Left colon (tissue), 2 donors: ENCODE measurements around the gene ICA1. TPM values are rescaled to one million over a fixed set of nuclear protein-coding genes. Genes with fewer than 3 reads are reported as not detected.

Experiments
- ATAC-seq: fragments of 200-7000 bp; cut with Tn5 transposase; one replicate; pipeline ENCODE4 v1.9.1; 2020; ENCODE audit warnings: mild to moderate bottlenecking, moderate library complexity
- DNase-seq, 2 donors: peaks; one replicate each; pipeline ENCODE4 v3.0.0-alpha.2; 2020
- intact Hi-C, 2 donors: fragments of 100-400 bp; cut with DNase I in 1 of 2; cut with micrococcal nuclease in 1 of 2; formaldehyde crosslinking; loops; one replicate each; pipeline versions ENCODE4 v1.11.2 to v1.14.0; 2022; cut with DNase I, micrococcal nuclease
- total RNA-seq, 2 donors: library from RNA; stranded (reverse); fragmentation: NEBNext Ultra II Directional; extraction: Animal tissue kit (Norgen Biotek cat#: 25700); gene quantifications; one replicate each; pipeline ENCODE4 v1.2.1, GENCODE V29; 2021
- donor health status: DM: no; HTN: no; CAD: no.
- donor health status: DM: yes; HTN: yes; CAD: no.

ICA1 gene
- total RNA-seq, 2 donors from 2014 or later = 34.2 to 66.1 TPM

DNA sequence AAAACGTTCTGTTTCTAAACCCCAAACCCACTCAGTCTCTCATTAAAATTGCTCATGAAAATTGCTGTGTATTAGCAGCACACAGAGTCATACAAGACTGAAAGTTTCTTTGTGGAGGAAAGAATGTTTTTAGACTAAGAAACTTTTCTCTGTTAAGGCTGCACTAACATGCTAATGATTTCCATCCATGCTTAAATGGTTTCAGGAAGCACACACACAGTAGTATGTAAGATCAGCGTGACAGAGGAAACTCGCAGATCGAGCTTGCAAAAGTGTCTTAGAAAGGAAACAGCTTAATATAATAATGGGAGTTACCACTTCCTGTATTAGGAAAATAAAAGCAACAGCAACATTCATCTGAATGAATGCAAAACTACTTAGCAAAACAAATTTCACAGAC lies 112.7 kb downstream of the ICA1 start:
- DNase-seq (no peak), ATAC-seq (no peak)
- intact Hi-C loops = no loop called here

DNA sequence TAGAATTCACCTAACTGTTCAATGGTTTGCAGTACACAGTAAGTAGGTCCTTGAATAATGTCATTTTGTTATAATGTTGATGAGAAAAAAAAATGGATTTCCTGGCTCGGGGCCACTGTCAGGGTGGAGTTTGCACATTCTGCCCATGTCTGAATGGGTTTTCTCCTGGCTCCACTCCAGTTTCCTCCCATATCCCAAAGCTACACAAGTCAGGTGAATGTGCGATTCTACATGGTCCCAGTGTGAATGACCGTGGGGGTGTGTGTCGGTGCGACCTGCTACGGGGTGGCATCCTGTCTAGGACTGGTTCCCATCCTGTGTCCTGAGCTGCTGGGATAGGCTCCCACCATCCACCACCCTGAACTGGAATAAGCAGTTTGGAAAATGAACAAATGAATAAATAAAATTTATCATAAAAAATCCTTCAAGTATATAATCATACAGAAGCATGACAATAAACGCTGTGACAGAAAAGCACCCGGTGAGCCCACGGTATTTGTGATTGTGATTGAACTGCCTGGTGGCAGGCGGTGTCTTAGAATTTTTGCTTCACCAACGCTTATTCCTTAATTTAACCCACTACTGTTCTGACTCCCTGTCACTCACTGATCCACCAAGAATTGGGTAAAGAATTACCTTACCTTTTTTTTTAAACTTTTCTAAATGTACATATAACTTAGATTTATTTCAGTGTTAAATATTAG lies 114.1 kb downstream of the ICA1 start:
- ATAC-seq = no peak
- intact Hi-C loops = no loop called here
- DNase-seq = no peak

DNA sequence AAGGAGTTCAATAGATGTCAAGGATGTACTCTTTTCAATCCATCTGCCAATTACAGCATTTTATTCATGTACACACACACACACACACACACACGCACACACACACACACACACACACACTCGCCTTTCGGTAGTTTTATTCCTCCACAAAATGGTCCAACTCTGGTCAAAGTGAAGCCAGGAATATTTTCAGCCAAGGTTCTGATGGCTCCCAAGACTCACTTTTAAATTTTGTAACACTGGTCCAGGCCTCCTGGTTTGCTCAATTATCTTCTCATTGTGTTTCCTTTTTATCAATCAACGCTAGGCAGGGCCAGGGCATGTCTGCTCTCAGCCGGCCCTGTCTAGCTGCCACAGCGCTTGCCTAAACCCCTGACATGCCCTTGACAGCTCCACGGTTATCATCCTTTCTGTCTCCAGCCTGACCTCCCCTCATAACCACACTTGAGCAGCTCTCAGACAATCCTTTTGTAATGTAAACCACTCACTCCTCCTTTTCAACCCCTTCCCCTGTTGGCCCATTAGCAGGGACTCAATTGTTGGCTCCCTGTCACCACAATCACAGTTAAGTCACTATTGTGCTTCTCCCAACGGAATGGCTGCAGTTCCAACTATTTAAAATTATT lies 115.1 kb downstream of the ICA1 start:
- no peak for ATAC-seq
- intact Hi-C loops = no loop called here
- no peak for DNase-seq

DNA sequence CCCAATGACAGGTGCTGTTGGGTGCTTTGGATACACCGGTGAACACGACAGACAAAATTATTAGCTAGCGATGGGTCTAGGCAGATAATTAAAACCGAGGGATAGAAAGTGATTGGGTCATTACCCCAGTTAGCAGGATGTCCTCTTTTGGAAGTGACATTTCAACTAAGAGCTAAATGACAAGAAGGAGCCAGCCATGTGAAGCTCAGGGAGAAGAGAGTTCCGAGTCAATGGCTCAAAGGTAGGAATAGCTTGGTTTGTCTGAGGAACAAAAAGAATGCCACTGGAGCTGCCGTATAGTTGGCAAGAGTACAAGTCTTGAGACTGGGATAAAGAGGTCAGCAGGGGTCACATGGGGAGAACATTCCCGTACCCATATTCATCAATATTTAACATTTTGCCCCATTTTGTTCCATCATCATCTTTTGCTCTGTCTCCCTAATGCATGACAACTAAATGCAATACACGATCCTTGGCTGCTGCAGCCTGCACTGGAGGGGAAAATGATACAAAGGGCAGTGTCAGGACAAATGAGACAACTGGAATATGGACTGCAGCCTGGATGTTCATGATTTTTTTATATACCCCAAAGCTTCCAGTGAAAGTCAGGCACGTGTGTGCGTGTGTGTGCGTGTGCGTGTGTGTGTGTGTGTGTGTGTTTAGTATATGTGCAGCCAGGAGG lies 115.7 kb downstream of the ICA1 start:
- DNase-seq (no peak), ATAC-seq (no peak)
- intact Hi-C loops = no loop called here

DNA sequence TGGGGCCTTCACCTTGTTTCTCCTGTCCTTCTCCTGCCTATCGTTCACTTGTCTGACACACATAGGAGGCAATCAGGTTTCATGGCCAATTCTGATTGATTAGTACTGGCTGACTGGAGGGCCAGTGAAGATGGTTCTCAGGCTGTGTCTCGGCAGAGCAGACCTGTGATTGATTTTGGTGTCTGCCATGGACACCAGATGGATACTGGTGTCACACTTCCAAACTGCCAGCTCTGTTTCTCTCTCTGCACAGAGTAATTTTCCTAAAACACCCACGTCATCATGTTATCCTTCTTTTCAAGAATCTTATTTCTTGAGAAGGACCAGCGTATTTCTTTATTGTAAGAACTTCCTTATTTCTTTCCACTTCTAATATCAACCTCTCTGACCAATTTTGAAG lies 117.1 kb downstream of the ICA1 start:
- DNase-seq (no peak), ATAC-seq (no peak)
- intact Hi-C loops = no loop called here

DNA sequence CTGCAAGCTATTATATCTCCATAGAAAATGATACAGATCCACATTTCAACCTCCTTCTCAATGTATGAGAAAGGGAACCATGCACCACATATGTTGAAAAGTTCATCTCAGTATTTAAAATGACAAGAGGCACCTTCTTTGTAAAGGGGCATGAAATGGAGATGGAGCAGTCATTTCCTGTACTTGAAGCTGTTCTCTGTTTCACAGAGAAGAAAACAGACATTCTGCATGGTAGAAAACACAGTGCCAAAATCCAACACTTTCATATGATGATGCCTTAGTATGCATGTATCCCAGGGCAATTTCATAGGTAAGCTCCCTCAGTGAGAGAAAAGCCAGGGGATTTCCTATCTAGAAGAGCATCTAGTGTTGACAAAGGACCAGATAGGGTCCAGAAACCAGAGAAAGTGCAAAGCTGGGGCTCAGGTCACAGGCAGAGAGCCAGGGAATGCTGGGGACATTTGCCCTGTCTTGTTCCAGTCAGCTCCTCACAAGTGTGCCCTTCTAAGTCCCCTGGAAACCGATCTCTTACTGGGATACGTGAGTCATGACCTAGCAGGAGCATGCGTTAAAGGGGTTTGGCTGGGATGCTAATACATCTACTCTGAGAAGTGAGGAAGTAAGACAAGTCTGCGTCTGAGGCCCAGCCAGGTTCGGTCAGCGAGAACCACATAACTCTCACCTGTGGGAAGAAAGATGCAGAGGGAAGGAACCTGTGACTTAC lies 118.7 kb downstream of the ICA1 start:
- DNase-seq (no peak), ATAC-seq (no peak)
- intact Hi-C loops = no loop called here

DNA sequence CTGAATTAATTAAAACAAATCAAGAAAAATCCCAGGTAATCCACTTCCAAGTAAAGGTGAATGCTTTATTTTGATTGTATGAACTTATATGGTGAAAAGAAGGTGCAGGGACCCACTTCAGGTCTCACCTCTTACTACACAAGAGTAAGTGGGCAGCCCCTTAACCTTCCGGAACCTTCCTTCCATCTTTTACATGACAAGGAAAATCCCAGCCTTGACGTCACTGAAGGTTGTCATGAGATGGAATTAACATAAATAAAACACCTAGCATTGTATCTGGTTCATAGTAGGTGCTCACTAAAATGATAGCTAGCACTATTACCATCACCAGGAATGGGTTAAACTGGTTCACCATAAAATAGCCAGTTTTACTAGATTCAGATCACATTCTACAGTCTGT lies 119.5 kb downstream of the ICA1 start:
- ATAC-seq = no peak
- intact Hi-C loops = no loop called here
- DNase-seq = no peak

DNA sequence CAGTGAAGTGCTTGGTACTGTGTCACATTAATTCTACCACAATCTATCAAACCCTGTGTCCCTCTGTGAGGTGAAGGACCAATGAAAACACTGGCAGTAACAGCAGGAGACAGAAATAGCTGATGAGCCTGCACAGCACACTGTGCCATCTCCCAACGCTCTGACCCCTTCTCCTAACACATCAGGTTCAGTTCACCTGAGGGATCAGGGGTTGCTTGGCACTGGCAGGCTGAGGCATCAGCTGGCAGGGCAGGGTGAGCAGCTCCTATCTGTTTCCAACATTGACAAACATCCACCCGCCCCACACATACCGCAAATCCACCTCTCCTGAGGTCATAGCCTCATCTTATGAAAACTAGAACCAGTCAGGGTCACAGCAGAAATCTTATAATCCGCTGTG lies 120.9 kb downstream of the ICA1 start:
- intact Hi-C loops = no loop called here
- DNase-seq (no peak), ATAC-seq (no peak)

DNA sequence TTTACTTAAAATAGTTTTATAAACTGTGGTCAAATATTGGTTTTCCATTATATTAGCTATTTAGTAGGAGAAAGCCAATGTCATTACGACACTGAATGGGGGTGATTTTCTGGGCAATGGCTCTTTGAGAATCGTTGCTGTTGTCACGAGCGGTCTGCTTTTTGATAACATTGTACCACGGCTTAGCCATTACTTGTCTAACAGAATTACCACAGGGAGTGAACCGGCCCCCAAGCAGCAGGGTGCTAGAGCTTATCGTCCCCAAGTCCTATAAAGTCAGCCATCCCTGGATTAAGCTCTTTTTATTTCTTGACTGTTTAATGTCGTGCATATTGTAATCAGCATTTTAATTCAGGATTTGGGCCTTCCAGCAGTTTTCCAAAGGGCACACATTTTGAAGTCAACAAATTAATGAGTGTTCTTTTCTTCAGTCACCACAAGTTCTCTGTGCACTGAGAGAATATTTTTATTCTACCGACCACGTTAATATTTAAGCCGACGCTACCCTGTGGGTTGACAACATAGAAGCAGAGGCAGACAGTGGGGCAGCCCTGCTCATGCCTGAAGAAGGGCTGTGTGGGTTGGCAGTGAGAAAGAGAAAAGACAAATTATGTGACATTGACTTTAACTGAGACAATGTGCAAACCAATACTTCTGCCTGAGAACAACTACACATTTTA lies 125.8 kb downstream of the ICA1 start:
- intact Hi-C loops = no loop called here
- no peak for ATAC-seq
- DNase-seq = no peak

DNA sequence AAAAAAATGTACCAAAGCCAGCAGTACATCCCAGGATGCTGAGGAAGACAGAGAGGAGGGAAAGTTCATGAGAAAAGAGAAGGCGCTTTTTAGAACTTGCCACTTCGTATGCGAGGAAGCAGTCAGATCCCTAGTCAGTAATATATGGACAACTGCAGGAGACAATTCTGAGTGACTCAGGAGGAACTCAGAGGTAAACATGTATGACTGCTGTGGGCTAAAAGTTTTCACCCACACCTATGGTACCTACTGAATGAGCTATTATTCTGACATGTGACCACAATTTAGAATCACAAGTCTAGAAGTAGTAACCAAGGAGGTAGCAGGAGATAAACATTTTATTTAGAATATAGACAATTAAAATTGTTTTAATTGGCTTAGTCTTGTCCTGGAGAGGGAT lies 126.5 kb downstream of the ICA1 start:
- intact Hi-C loops = no loop called here
- DNase-seq (no peak), ATAC-seq (no peak)

DNA sequence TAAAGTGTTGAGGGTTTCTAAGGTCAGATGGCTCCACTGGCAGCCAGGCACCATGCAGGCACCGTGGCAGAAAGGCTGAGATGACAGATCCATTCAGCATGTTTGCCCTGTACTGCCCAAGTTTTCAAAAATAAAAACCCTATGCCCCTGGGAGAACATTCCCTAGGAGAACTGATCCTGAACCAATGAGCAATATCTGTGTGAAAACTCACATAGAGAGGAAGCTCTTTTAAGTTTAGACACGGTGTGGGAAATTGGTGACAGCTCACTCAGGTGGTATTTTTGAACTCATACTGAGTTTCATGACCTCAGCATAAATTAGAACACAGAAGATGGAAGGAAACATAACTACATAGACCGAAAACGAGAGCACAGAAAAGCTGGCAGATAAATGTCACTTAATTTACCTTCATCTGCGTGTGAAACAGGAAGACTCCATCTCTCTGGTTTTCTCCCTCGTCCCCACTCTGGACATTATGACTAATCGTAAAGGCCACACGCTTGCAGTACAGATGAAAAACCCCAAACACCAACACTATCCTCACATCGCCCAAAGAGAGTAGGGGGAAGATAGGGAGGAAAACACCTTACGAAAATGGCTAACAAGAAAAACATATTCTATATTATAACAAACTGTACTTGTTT lies 127.8 kb downstream of the ICA1 start:
- ATAC-seq (no peak), DNase-seq (no peak)
- intact Hi-C loops = no loop called here

DNA sequence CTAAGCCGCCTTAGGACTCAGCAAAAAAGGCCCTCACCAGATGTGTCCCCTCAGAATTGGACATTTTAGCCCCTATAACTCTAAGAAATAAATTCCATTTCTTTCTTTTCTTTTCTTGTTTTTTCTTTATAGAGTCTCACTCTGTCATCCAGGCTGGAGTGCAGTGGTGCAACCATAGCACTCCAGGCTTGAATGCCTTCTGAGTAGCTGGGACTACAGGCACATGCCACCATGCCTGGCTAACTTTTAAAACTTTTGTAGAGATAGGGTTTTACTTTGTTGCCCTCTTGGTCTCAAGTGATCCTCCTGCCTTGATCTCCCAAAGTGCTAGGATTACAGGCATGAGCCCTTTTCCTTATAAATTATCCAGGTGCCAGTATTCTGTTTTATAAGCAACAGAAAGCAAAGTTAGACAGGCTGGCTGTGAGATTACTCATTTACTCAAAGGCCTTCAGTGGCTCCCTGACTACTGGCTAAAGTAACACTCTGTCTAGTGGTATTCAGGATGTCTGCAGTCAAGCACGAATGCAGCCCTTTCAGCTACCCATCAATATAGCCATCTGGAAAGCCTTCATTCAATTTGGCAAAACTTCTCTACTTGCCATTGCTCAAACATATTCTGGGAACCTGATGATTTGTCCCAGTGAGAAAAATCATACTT lies 128.6 kb downstream of the ICA1 start:
- no peak for DNase-seq
- intact Hi-C loops = no loop called here
- ATAC-seq = no peak

DNA sequence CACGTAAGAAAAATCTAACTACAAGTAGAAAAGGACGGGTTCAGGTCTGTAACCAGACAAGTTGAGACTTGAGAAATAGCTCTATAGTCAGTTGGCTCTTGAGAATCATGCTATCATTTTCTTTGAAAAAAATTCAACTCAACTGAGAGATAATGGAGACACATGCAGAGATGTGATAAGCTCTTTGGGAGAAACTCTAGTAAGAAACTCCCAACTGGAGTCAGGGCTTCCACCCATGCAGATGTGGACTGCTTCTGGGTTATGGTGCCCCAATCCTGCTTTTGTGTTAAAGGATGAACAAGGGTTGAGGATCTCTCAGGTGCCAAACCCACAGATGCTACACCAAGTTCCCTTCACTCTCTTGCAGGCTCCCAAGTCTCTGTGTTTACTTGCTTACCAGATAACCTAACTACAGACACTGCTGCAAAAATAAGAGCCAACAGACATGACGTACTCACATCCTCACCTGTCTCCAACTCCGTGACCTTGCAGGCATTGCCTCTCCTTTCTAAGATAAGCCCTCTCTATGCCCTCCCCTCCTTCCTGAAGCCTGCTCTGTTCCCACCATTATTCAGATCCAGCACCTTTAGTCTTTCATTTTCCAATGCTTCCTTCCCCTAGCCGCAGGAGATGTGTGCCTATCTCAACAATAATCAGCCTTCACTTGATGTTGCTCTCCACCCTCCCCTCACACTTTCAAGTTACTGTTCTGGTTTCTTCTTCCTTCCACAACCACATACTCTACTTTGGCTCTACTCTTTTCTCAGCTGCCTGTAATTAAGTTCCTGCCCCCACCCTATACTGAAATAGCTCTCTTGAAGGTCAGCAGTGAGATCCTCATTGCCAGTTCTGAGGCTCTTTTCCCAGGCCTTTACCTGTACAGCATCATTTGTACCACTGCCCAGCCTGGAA lies 130.0 kb downstream of the ICA1 start:
- ATAC-seq = peak; percentile 26

DNA sequence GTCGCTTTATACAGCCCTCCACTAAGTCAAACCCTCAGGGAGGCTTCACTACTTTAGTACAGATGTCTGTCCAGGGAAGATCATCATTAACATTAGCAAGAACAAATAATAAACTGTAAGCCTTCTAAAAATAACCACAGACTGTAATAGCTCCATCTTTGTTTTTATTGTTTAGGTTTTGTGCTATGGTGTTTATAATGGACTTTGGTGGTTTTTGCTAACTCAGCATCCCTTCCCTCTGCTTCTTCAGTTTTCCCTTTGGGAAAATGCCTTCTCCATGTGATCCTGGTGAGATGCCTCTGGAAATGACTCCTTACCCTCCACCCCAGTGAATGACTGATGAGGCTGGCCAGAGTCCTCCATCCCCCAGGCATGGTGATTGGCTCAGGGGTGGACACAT lies 131.3 kb downstream of the ICA1 start:
- intact Hi-C loops = no loop called here
- DNase-seq (no peak), ATAC-seq (no peak)

More for the DNA sequence above, 130.0 kb downstream of the ICA1 start:
- intact Hi-C loops = no loop called here
- DNase-seq = no peak

DNA sequence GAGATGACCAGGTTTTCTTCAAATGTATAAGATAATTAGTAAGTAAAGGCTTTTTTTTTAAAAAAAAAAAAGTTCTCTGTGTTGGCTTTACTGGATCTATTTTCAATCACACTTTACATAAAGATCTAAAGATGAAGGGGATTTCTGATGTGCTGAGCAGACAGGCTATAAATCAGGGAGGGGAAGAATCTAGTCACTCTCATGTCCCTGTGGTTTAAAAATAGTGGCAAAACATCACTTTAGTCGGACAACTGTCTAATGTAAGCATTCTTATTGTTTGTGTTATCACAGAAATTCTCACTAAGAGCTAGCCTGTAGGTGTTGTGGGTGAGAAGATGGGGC lies 132.7 kb downstream of the ICA1 start:
- no peak for DNase-seq
- intact Hi-C loops = no loop called here

DNA sequence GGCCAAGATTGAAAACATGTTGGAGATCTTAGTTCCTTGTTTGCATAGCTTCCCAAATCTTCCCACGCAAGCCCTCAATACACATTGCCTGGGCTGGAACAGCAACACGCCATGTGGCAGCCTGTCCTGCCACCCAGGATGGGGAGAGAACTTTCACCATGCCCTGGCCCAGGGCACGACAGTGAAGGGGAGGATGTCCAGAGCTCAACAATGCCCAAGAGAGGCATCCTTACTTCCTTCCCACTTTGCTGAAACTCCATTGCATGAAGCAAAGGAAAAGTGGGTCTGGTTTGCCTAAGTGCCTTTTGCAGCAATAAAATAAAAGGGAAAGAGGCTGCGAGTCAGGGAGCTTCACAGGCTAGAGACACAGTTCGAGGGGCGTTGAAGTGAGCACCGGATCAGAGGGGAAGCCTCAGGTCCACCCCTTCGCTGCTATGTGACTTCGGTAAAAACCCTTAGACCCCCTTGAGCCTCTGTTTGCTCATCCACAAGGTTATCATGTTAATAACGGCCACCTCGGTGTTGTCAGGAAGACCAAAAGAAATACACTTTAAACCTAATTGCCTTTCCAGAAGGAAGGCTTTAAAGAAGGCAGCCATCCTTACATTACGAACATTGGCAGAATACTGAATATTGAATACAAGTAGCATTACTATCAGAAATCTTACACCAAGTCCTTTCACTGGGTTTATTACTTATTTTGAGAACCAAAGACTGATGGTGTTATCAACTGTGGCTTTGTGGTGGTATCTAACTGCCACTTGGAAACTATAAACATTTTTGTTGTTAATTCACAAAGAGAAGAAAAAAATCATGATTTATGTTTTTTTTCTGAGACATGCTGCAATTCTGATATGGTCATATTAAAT lies 133.3 kb downstream of the ICA1 start:
- ATAC-seq = no peak
- no peak for DNase-seq
- intact Hi-C loops = no loop called here

More for the DNA sequence above, 132.7 kb downstream of the ICA1 start:
- ATAC-seq = no peak
